GM19025 (cell line): ENCODE measurements around the gene BCL2.

Source experiments
- ATAC-seq: cut with Tn5 transposase; IDR thresholded peaks from one replicate; pipeline ENCODE4 v1.9.1; 2021; ENCODE audit warnings: mild to moderate bottlenecking, low read depth, moderate library complexity; ENCODE audit not compliant: unreplicated experiment

The BCL2 gene

GRCh38 chr18:63262369-63263335 is 56.9 kb downstream of the BCL2 start:
- ATAC-seq = no peak

DNA sequence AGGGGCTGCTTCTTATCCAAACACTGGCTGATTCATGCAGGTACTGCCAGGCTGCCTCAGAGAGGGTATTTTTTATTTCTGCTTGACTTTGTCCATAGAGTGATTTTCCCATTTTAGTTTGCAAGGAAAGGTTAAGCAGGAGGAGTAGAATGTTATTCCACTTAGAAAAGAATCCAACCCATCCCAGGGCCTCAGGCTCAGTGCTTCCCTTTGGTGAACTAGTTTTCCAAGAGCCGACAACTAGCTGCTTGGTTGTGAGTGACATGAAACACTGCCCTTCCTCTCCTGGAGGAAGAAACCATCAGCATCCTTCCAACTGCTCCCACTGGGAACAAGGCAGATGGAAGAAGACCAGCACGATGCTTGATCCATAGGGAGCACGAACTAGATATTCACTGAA is 58.5 kb downstream of the BCL2 start:
- ATAC-seq = no peak

GRCh38 chr18:63260380-63260754 is 59.2 kb downstream of the BCL2 start:
- ATAC-seq = no peak

DNA sequence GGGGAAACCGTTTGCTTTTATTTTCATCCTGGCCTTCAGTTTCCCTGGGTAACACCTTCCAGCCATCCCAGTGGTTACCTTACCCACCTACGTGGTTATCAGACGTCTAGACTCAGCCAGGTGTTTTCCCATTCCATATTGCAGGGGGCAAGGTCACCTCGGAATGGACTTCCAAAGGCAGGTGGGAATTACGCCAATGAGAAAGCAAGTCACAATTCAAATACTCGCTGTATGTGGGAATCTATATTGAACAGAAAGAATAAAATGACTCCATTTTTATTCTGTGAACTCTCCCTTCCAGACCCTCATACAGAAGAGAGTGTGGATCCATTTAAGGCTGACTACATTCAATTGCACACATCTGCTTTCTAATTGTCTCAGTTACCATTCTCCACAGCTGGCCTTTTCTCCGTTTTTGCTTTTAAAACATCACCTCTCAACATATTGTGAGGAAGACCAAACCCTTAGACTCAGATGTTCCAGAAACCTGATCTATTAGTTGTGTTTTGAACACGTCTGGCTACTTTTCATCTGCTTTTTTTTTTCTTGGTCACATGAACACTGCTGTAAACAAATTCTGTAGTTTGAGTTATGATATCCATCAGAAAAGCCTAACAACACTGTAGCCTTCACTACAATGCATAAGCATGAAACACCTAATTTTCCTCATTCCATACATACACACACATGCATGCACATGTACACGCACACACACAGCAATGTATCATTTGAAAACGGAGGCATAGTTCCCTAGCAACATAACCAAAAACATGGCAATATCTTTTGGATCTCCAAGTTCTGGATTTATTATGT is 59.8 kb downstream of the BCL2 start:
- no peak for ATAC-seq

- ATAC-seq = no peak
Observed at GRCh38 chr18:63258749-63259566, 60.6 kb downstream of the BCL2 start.

DNA sequence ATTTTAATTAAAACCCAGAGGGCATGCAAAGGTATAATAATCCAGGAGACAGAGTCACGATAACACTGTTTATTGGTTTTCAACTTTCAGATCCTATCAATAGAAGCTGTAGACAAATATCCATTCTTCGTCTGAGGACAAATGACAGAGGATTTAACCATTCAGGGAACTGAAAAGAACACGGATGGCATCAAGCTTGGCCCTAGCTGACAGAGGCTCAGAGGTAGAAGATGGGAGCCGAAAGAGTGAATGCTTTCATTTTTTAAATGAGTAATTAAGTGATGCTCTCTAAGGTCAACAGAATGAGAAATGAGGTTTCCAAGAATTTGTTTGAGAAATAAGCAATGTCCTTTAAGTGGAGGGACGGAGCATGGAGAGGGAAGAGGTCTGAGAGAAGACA is 62.1 kb downstream of the BCL2 start:
- ATAC-seq = peak; percentile 47

GRCh38 chr18:63255435-63255834 is 64.1 kb downstream of the BCL2 start:
- ATAC-seq = no peak

GRCh38 chr18:63254716-63255399 is 64.7 kb downstream of the BCL2 start:
- ATAC-seq = no peak

- no peak for ATAC-seq
Observed at GRCh38 chr18:63253428-63254372, 65.9 kb downstream of the BCL2 start.

- ATAC-seq = no peak
Observed at GRCh38 chr18:63253014-63253413, 66.6 kb downstream of the BCL2 start.

GRCh38 chr18:63249771-63250170 is 69.8 kb downstream of the BCL2 start:
- ATAC-seq = no peak

- ATAC-seq = no peak
Observed at GRCh38 chr18:63247926-63248325, 71.6 kb downstream of the BCL2 start.

GRCh38 chr18:63247506-63247905 is 72.1 kb downstream of the BCL2 start:
- ATAC-seq = no peak

GRCh38 chr18:63245600-63245999 is 74.0 kb downstream of the BCL2 start:
- ATAC-seq = no peak

GRCh38 chr18:63244607-63245006 is 75.0 kb downstream of the BCL2 start:
- no peak for ATAC-seq

GRCh38 chr18:63241760-63242159 is 77.8 kb downstream of the BCL2 start:
- ATAC-seq = no peak

GRCh38 chr18:63241317-63241712 is 78.3 kb downstream of the BCL2 start:
- ATAC-seq = no peak

DNA sequence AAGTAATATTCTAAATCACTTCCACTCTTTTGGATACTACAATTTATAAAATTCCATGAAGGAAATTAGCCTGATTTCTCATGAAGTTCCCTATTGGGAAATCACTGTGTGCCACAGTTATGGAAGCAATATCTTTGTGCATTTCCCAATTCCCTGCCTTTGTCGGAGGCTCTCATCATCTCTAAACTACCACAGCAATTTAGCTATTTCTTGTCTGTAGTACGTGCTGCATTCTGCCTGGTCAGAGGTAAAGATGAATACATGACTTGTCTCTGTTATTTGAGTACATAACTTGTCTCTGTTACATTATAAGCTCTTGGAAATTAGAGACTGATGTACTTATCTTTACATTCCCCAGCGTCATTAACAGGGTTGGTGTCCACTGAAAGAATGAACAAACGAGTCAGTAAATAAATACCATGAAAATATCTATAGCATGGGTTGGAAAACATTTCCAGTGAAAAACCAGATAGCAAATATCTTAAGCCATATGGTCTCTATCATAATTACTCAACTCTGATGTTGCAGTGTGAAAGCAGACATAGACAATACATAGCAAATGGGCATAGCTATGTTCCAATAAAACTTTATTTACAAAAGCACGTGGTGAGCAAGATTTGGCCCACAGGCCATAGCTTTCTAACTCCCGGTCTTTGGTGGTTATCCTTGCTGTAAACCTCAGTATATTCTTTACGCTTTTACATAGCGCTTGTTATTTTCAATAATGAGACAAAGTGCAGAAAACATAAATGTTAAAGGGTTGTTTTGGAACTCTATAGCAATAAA is 78.8 kb downstream of the BCL2 start:
- ATAC-seq = no peak
